ENCODE results near the gene KLHDC4. TPM values are rescaled to one million over a fixed set of nuclear protein-coding genes. Genes with fewer than 3 reads are reported as not detected.

KLHDC4 gene
- total and polyA plus RNA-seq, 9 of the 15 experiments (the other 6 are each of a cell fraction or from before 2014, with no cell fraction given): 1.3 to 68.1 (median 32.8) TPM

DNA sequence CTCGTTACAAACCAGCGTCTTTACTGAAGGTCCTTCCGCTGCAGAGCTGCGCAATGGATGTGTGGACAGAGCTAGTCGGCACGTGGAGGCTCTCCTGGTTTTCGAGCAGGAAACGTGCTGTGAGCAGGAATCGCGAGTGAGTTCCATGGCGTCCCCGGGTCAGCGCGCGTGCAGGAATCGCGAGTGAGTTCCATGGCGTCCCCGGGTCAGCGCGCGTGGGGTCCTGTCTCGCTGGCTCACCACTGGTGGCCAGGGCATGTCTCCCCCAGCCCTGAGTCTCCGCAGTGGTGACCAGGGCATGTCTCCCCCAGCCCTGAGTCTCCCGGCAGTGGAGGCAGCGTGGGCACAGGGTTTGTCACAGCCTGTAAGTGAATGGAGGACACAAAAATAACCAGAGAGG, 62.7 kb downstream of the KLHDC4 start:
- no peak overlapping the region for H3K27ac ChIP-seq (ENCODE audit: extremely low read depth, low read depth, low read length)
- H3K4me3 ChIP-seq: no peak overlapping the region
- DNase-seq (ENCODE audit: extremely low read depth in 1 of 4, low spot score in 3 of 4): no peak
- no peak for FAIRE-seq
- WGBS (ENCODE audit: insufficient coverage, low coverage, missing lambda C conversion rate): 92% methylated on average over 21 of the region's 26 CpGs
- in situ Hi-C loops (cut with MboI) (no loop called here), intact Hi-C loops (cut with micrococcal nuclease) (no loop called here)
- no TSS peak for BruUV-seq (replicated peaks)
- ChIA-PET CTCF (ENCODE audit: low intra/inter-chr PET ratio) (interaction anchor here (0.7 kb wide), 1 partner anchor 132 kb away, joined by 4 read pairs; no protein-coding TSS in a partner anchor), POLR2A (interaction anchor here (0.6 kb wide), 1 partner anchor 132 kb away, joined by 4 read pairs; no protein-coding TSS in a partner anchor)
- H3K9ac ChIP-seq (ENCODE audit: insufficient read depth in 1 of 2, low read depth in 2 of 2, low read length in 2 of 2): peak overlapping the region in 1 of 2 experiments; percentile 26; a peak in 1 of 4 replicates
- peaks cover 77% of the 10 kb centered on the region; the same call in 1 of the 3 replicates for H3K36me3 ChIP-seq (ENCODE audit: control insufficient read depth, insufficient read depth, low read length)
- H3K79me2 ChIP-seq (ENCODE audit: control insufficient read depth, insufficient read depth, low read length): no peaks in the 10 kb centered on the region
- no peak overlapping the region for H2AFZ ChIP-seq (ENCODE audit: low read depth, low read length)
- H3K9me3 ChIP-seq (replicated peaks; ENCODE audit: control insufficient read depth, insufficient read depth, low read depth, low read length): no peaks in the 10 kb centered on the region
- TF ChIP-seq, protein P1, sequence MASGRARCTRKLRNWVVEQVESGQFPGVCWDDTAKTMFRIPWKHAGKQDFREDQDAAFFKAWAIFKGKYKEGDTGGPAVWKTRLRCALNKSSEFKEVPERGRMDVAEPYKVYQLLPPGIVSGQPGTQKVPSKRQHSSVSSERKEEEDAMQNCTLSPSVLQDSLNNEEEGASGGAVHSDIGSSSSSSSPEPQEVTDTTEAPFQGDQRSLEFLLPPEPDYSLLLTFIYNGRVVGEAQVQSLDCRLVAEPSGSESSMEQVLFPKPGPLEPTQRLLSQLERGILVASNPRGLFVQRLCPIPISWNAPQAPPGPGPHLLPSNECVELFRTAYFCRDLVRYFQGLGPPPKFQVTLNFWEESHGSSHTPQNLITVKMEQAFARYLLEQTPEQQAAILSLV (tag; IDR thresholded peaks at IDR 0.05): no peak
- TF ChIP-seq, protein P2, sequence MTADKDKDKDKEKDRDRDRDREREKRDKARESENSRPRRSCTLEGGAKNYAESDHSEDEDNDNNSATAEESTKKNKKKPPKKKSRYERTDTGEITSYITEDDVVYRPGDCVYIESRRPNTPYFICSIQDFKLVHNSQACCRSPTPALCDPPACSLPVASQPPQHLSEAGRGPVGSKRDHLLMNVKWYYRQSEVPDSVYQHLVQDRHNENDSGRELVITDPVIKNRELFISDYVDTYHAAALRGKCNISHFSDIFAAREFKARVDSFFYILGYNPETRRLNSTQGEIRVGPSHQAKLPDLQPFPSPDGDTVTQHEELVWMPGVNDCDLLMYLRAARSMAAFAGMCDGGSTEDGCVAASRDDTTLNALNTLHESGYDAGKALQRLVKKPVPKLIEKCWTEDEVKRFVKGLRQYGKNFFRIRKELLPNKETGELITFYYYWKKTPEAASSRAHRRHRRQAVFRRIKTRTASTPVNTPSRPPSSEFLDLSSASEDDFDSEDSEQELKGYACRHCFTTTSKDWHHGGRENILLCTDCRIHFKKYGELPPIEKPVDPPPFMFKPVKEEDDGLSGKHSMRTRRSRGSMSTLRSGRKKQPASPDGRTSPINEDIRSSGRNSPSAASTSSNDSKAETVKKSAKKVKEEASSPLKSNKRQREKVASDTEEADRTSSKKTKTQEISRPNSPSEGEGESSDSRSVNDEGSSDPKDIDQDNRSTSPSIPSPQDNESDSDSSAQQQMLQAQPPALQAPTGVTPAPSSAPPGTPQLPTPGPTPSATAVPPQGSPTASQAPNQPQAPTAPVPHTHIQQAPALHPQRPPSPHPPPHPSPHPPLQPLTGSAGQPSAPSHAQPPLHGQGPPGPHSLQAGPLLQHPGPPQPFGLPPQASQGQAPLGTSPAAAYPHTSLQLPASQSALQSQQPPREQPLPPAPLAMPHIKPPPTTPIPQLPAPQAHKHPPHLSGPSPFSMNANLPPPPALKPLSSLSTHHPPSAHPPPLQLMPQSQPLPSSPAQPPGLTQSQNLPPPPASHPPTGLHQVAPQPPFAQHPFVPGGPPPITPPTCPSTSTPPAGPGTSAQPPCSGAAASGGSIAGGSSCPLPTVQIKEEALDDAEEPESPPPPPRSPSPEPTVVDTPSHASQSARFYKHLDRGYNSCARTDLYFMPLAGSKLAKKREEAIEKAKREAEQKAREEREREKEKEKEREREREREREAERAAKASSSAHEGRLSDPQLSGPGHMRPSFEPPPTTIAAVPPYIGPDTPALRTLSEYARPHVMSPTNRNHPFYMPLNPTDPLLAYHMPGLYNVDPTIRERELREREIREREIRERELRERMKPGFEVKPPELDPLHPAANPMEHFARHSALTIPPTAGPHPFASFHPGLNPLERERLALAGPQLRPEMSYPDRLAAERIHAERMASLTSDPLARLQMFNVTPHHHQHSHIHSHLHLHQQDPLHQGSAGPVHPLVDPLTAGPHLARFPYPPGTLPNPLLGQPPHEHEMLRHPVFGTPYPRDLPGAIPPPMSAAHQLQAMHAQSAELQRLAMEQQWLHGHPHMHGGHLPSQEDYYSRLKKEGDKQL (CRISPR knock-in tag; IDR thresholded peaks at IDR 0.05; ENCODE audit: borderline replicate concordance): no peak
- TF ChIP-seq CBX8 (IDR thresholded peaks at IDR 0.05; ENCODE audit: borderline replicate concordance, extremely low read depth, low read depth, low read length, poor library complexity, severe bottlenecking): no peak
- no peak for TF ChIP-seq GATAD2B (IDR thresholded peaks at IDR 0.05; ENCODE audit: borderline replicate concordance)
- TF ChIP-seq NR3C1 (CRISPR knock-in tag; IDR thresholded peaks at IDR 0.05): no peak
- H3K4me2 ChIP-seq (ENCODE audit: insufficient read depth, low read length): no peak overlapping the region
- no peak for ATAC-seq
- H4K20me1 ChIP-seq (replicated peaks; ENCODE audit: control insufficient read depth, insufficient read depth, low read length): no peaks in the 10 kb centered on the region
- peaks cover 3% of the 10 kb centered on the region for H3K9me1 ChIP-seq (ENCODE audit: control insufficient read depth, insufficient read depth, low read length)
- peaks cover 0 to 46% of the 10 kb centered on the region in 2 experiments; a peak in 2 of 5 replicates for H3K4me1 ChIP-seq (replicated peaks in 1 of 2; ENCODE audit: control insufficient read depth in 2 of 2, insufficient read depth in 2 of 2, low read length in 2 of 2)
- no peaks in the 10 kb centered on the region for H3K27me3 ChIP-seq (ENCODE audit: control insufficient read depth in 2 of 2, insufficient read depth in 2 of 2, low read length in 2 of 2)
